ENCODE measurements around the gene CYB561D1. TPM values are rescaled to one million over a fixed set of nuclear protein-coding genes. Genes with fewer than 3 reads are reported as not detected.

Gene CYB561D1
- total and polyA plus RNA-seq, 2 of the 8 experiments (the other 6 are each of a cell fraction or from before 2014, with no cell fraction given), result 3.6 to 3.8 TPM

DNA sequence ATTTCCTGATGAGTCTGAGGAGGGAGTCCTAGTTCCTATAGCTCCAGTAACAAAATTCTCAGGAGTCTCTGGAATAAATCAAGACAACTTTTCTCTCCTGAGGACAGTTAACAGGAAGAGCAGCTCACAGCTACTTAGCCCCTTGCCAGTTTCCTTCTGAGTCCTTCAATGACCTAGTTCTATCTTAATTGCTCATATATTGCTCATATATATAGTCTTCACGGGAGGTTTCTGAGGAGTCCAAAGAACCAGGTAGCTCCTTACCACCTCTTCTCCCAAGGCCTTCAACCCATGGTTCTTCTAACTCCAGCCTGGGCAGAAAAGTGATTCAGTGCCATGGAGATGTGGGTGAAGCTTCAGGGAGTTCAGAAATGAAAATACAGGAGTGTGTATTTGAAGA is 11.1 kb downstream of the CYB561D1 start:
- no peak overlapping the region for H4K91ac ChIP-seq (replicated peaks; ENCODE audit: insufficient read length, low read length)
- no peak overlapping the region for H3K9ac ChIP-seq (replicated peaks in 1 of 4; ENCODE audit: extremely low read depth in 1 of 4, low read depth in 3 of 4, low read length in 3 of 4)
- H3K56ac ChIP-seq (replicated peaks; ENCODE audit: insufficient read length, low read depth, low read length), result no peak overlapping the region
- no peaks in the 10 kb centered on the region for H3K9me3 ChIP-seq (ENCODE audit: insufficient read depth in 2 of 2, low read depth in 1 of 2, low read length in 1 of 2)
- ChIA-PET POLR2A (ENCODE audit: partially characterized antibody) (interaction anchor here (0.9 to 1.3 kb wide), 3 partner anchors 7 to 12 kb away, joined by 3 to 4 read pairs (median 3); partner anchors contain the start of gene CYB561D1), CTCF (ENCODE audit: partially characterized antibody) (interaction anchor here (1.0 to 43.7 kb wide), 6 partner anchors 4 to 135 kb away, joined by 3 to 1755 read pairs (median 335); partner anchors contain the start of genes AMIGO1, ATXN7L2, CYB561D1 and GNAI3)
- no peak overlapping the region for H4K5ac ChIP-seq (ENCODE audit: insufficient read length, low read depth, low read length)
- H3K18ac ChIP-seq (ENCODE audit: extremely low read depth, low read length), result no peak overlapping the region
- FAIRE-seq, result no peak
- no peak overlapping the region for H2BK5ac ChIP-seq (ENCODE audit: low read depth, low read length)
- H2BK120ac ChIP-seq (replicated peaks; ENCODE audit: low read depth, low read length), result no peak overlapping the region
- no peaks in the 10 kb centered on the region for H3K79me2 ChIP-seq (ENCODE audit: control insufficient read depth in 1 of 2, insufficient read depth in 2 of 2, low read length in 2 of 2)
- H2BK20ac ChIP-seq (ENCODE audit: low read length), result no peak overlapping the region
- WGBS, 2 experiments (ENCODE audit: extremely low coverage in 1 of 2, insufficient coverage in 1 of 2, insufficient read length in 1 of 2, insufficient replicate concordance in 2 of 2, low coverage in 1 of 2, low lambda C conversion rate in 2 of 2, missing lambda C conversion rate in 1 of 2), result 76% methylated on average over 1 of the region's 1 CpG; no CpG with 5 or more reads in 1 of the 2 experiments
- no peak overlapping the region for H3K4me3 ChIP-seq (ENCODE audit: extremely low read depth in 1 of 4, insufficient read depth in 2 of 4, low read depth in 3 of 4, low read length in 4 of 4)
- no peak overlapping the region for H3K23ac ChIP-seq (ENCODE audit: insufficient read length)
- H4K8ac ChIP-seq (ENCODE audit: extremely low read depth, insufficient read depth, low read length), result no peak overlapping the region
- H3K4me2 ChIP-seq (ENCODE audit: insufficient read depth in 1 of 2, low read depth in 2 of 2, low read length in 2 of 2), result no peak overlapping the region
- H3K14ac ChIP-seq (ENCODE audit: insufficient read length), result no peak overlapping the region
- peaks cover 5% of the 10 kb centered on the region; the same call in 1 of the 2 replicates for H3K23me2 ChIP-seq (ENCODE audit: low read depth, low read length)
- no peak overlapping the region for H2BK15ac ChIP-seq (ENCODE audit: low read length)
- H3K27me3 ChIP-seq (replicated peaks in 1 of 4; ENCODE audit: control insufficient read depth in 3 of 4, extremely low read depth in 1 of 4, insufficient read depth in 3 of 4, low read length in 3 of 4), result peaks cover 0 to 8% (median 8%) of the 10 kb centered on the region in 4 experiments; a peak in 3 of 7 replicates
- no peak for DNase-seq (ENCODE audit: low read depth in 1 of 2, low spot score in 2 of 2)
- no peak overlapping the region for H2AFZ ChIP-seq (ENCODE audit: low read length)
- no peaks in the 10 kb centered on the region for H3K79me1 ChIP-seq (ENCODE audit: low read depth, low read length)
- no peak overlapping the region for H2BK12ac ChIP-seq (ENCODE audit: low read depth, low read length)
- H3K4ac ChIP-seq (replicated peaks; ENCODE audit: insufficient read length, low read depth, low read length), result no peak overlapping the region
- peaks cover 0 to 3% (median under 1%) of the 10 kb centered on the region in 4 experiments; a peak in 1 of 7 replicates for H3K4me1 ChIP-seq (replicated peaks in 1 of 4; ENCODE audit: control insufficient read depth in 3 of 4, insufficient read depth in 4 of 4, low read length in 3 of 4)
- no peak overlapping the region for H2AK5ac ChIP-seq (ENCODE audit: low read depth, low read length)
- H3K27ac ChIP-seq (ENCODE audit: low read depth, low read length), result no peak overlapping the region
- peaks cover 0 to 2% (median 0%) of the 10 kb centered on the region in 4 experiments; a peak in 2 of 8 replicates for H3K36me3 ChIP-seq (ENCODE audit: control insufficient read depth in 2 of 4, insufficient read depth in 4 of 4, low read length in 3 of 4)
- peaks cover 2 to 8% of the 10 kb centered on the region in 2 experiments for H4K20me1 ChIP-seq (replicated peaks in 1 of 2; ENCODE audit: control insufficient read depth in 1 of 2, insufficient read depth in 2 of 2, low read length in 2 of 2)
- TF ChIP-seq SUZ12 (IDR thresholded peaks at IDR 0.05; ENCODE audit: low read length) (no peak), BRCA1 (IDR thresholded peaks at IDR 0.05; ENCODE audit: low read depth, low read length) (no peak), SP1 (IDR thresholded peaks at IDR 0.05; ENCODE audit: low read depth, low read length) (no peak), EGR1 (IDR thresholded peaks at IDR 0.05; ENCODE audit: borderline replicate concordance, low read depth, low read length) (no peak), GABPA (IDR thresholded peaks at IDR 0.05; ENCODE audit: borderline replicate concordance, insufficient read depth, low read length) (no peak)

All from H1 (cell line).